GM21367 (cell line): Measurements from ENCODE around the gene IMMP1L.

Source experiments
- ATAC-seq: cut with Tn5 transposase; IDR thresholded peaks from one replicate; pipeline ENCODE4 v1.9.1; 2021; ENCODE audit not compliant: unreplicated experiment

IMMP1L gene

DNA sequence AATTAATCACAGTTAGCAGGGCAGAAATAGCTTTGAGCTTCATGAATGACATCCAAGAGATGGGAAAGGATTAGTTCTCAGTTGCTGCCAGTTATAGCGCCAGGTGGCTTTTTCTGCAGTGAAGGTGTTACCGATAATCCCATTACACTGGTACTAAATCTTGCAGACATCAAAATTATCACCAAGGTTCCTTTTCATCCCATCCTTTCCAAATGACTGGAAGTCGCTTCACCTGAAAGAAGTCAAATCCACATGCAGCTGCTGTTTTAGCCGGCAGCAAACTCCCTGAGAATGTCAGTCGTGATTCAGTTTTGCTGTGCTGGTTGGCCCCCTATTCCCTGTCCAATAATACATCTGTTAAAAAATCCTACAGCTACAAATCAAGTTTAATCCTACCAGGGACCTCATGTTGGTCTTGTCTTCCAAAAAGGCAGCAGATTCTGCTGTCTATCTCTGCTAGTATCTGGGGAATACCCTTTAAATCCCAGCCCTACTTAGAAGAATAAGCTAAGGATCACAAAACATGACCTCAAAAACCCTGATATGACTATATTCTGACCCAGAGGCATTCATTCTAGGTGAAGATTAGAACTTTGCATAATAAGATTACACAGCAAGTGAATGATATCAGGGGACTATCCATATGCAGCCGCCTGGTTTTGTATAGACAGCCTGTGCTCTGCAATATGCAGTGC lies 31.7 kb downstream of the IMMP1L start:
- no peak for ATAC-seq

DNA sequence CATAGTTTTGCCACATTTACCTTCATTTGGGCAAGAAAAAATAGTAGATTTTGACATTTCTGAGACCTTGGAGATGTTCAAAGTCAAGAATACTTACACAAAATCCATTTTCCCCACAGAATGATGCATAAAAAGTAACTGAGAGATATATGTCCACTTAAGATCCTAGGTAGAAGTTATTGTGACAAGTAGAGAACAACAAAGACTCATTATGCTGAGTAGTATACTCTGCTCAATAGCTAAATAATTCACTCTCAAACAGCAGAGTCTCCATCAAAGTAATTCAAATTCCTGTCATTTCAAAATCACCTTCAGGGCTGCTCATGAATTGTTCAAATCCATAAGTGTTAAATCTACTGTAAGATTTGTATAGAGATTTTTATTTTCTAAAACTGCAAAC lies 35.3 kb downstream of the IMMP1L start:
- no peak for ATAC-seq

DNA sequence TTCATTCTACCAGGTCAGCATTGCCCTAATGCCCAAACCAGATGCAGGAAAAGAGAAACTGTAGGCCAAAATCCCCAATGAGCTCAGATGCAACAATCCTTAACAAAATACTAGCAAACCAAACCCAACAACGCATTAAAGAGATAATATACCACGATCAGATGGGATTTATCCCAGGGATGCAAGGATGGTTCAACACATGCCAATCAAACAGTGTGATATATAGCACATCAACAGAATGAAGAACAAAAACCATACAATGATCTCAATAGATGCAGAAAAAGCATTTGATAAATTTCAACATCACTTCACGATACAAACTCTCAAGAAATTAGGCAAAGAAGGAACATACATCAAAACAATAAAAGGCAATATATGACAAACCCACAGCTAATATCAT lies 45.0 kb downstream of the IMMP1L start:
- ATAC-seq = no peak

DNA sequence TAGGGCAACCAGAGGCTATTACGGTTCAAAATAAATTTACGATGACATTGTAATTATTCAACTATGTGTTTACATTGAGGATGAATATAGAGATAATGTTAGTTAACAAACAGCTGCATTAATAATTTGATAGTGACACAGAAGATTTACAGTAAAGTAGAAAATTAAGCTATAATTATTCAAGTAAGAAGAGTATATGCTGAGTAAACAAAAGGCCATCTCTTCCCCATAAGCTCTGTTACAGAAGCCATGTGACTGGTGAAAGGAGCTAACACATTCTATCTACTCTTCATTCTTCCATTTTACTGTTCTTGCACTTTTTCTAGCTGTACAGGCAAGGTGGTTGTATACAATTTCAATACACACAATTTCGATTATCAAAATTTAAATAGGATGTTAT lies 54.2 kb downstream of the IMMP1L start:
- no peak for ATAC-seq

DNA sequence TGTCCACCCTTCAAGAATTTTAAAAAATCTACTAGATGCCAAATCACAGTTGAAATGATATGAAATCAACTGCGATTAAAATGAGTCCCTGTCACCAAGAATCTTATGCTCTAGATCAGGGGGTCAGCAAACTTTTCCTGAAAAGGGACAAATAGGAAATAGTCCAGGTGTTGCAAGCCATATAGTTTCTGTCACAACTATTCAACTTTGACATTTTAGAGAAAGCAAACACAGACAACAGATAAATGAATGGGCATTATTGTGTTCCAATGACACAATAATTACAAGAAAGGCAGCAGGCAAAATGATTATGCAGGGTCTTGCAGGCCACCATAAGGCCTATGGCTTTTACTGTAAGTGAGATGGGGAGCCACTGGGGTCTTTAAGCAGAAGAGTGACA lies 58.6 kb downstream of the IMMP1L start:
- ATAC-seq = no peak

DNA sequence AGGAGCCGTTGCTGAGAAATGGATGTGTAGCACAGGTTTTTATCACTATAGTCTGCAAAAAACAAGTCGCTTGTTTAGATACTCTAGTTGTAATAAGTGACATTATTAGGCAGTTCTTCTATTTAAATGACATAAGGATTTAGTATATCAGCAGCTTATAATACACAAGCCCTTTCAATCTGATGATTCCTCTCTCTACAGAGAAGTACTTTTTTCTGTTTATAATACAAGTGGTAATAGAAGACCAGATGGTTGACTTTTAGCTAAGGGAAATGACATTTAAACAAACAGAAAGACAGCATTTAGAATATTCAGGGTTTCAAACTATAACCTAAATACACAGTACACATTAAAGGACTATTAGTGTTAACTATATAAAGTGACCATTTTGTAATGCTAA lies 60.4 kb downstream of the IMMP1L start:
- no peak for ATAC-seq

DNA sequence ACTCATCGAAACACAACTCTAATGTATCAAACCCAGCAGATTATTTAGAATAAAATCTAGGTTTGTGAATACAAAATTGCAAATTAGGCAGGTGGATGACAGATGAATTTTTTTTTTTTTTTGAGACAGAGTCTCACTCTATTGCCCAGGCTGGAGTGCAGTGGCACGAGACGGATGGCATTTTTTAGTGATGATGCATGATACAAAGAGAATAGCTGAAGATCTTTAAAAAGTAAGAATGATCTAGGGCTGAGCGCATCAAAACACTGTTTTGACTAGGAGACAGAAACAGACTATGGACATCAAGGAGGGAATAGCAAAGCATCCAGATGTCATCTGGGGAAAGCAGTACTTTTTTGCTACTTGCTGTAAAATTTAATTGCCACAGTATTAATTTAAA lies 63.8 kb downstream of the IMMP1L start:
- no peak for ATAC-seq

DNA sequence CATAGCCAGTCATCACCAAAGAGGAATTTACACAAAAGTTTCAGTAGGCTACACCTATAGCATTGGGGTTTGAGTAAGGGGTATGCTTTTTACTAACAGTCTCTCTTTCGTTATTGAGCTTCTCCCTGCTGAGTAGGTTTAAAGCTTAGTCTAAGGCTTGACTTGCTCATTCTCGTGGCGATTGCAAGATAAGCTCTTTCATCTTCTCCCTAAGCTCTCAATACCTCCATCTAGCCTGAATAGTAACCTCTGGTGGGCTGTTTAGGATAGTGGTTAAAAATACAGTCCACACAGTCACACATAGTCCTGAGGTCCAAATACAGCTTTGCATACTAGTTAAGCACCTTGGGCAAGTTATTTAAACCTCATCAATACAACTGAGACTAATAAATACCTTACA lies 65.6 kb downstream of the IMMP1L start:
- ATAC-seq = no peak

DNA sequence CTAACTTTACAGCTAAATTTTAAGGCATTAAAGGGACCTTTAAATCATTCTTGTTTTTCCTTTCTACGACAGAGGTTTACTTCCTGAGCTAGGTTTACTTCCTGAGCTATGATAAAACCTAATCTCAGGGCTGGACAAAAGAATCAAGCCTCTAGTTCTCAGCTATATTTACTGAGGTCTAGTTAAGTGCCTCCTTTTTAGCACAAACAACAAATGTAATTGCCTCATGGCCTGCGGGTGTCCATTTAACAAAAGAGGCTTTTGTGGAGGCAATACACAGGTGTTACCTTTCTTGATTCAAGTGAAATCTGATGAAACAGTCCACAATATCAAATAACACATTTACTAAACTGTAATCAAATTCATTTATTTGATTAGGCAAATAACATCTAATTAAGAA lies 67.3 kb downstream of the IMMP1L start:
- ATAC-seq = no peak

DNA sequence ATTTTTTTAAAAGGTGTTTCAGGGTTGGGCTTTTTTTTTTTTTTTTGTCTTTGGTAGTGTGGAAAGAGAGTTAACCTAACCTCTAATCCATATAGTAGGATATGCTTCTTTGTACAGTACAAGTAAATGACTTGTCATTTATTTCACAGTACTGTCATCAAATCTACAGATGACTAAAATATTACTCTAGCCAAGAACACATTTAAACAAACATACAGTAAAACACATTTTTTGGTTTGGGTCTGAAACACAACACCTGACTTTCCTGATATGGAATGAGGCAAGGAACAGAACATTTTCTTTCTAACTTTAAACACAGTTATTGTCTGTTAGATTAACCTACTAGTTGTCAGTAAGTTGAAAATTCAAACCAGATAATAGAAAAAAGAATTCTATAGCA lies 68.1 kb downstream of the IMMP1L start:
- no peak for ATAC-seq

DNA sequence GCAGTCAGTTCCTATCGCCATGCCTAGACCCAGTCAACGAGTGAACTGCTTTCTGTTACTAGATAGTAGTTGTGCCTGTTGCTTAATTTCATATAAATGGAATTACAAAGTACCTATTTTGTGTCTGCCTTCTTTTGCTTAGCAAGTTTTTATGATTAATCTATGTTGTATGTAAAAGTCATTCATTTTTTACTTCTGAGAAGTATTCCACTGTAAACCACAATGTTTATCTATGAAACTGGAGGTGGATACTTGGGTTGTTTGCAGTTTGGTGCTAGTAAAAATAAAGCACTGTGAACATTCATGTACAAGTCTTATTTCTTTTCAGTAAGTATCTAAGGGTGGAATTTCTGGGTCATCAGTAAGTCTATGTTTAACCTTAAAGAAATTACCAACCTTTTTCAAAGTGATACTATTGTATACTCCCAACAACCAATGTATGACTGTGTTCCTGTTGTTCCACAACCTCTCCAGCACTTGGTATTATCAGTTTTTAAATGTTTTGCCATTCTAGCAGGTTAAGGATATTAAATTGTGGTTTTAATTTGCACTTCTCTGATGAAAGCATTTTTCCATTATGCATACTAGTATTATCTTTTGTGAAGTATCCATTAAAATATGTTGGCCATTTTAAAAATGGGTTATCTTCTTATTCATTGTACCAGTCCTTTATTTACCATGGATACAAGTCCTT lies 71.5 kb downstream of the IMMP1L start:
- ATAC-seq = no peak

DNA sequence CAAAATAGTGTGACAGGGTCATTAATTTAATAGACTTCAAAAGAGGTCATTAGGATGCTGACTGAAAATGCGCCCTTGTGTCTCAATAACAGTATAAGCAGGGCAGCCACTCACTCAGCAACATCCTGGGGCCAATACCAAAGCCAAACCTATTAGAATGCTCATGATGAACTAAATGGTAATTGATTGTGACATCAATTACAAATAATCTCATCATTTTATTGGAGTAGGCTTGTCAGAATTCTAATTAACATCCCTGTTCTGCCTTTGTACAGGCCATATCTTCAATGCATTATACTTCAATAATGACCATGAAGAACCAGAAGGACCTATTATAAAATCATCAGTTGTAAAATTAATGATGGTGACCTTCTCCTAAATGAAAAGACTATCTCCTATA lies 75.6 kb downstream of the IMMP1L start:
- no peak for ATAC-seq

DNA sequence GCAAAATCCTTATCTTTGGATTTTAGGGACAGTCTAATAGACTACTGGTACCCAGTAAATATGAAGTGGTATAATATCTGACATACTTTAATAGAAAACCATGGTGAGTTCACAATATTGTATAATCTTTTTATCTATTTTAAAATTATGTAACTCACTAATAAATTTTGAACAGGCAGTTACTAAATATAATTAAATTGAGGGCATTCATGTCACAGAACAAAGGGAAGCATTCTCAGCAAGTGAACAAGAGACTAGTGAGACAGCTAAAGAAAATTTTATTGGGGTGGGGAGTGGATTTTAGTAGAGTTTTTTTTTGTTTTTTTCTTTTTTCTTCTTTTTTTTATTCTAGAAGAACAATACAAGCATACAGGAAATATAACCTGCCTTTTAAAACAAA lies 84.8 kb downstream of the IMMP1L start:
- ATAC-seq = no peak

DNA sequence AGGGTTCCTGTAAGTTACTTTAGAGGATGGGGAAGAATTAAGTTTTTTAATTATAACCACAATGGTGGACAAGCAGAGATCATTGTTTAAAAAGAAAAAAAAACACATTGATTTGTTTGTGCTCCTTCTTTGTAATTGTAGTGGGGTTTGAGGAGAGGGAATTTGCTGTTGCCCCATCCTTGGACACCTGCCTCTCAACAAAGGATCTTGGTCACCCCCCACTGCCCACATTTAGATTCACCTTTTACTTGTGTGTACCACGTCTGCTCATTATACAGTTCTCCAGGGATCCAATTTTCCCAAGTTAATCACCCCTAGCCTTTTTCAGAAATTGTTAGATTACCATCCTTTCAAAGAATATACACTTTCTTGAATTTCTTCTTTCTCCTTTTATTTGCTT lies 86.7 kb downstream of the IMMP1L start:
- ATAC-seq = no peak

DNA sequence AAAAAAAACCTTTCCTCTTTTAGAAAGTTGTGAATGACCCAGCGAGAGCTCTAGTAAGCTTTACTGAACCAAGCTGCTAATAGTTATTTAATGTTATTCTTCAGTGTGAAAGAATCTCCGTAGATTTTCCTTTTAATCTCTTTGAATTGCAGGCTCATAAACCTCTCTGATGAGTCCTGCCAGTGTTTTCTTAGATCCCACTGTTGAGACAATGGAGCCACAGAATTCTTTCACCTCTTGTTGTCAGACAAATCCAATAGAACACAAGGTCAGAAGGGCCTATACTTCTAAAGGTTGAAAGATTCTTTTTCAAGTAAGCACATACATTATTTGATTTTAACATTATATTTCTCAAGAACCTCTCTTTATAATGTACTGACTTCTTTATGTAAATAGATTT lies 87.6 kb downstream of the IMMP1L start:
- ATAC-seq = no peak

DNA sequence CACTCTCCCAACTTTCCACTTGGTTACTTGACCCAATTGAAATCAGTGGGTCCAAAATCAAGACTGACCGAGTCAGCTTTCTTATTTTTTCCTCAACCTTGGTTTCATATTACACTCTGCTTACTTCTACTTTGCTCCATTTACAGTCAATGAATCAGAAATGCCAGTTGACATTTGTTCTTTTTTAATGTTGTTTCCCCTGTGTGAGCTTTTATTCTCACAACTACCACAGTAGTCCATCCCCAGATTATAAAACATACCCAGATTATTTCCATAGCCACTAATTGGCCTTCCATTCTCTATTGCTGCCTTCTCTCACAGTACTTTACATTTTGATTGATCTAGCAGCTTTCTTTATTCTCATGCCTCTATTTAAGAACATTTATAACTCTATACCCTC lies 89.8 kb downstream of the IMMP1L start:
- no peak for ATAC-seq

DNA sequence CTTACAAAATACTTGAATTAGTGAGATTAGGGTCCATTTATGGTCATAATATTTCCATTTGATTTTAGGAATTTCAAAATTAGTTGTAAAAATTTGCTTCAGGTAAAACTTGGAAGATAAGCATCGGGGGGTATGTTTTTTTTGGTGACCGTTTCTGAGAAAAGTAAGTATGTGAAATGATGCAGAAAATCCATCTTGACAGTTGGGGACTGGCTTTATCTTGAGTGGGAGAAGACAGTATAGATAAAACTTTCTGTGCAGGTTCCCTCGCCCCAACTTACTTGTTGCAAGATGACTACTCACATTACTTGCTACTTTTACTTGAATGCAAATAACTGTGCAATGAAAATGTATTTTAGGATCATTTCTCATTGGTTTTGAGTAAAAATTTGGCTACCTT lies 90.3 kb downstream of the IMMP1L start:
- ATAC-seq = no peak

DNA sequence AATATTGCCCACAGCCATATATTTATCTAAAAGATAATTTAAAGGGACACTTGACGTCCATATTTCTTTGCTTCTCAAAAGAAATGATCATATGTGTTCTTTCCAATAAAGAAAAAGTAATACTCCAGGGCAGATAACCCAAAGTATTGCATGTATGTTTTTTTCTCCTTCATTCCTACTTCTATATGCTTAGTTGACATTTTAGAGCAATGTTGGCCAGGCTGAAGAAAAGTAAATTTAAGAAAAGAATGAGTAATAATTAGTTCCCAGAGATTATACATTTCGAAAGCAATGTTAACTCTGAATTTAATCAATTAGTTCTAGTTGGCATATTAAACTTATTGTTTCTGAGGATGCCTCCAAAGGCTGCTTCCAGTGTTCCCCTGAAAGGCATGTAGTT lies 91.6 kb downstream of the IMMP1L start:
- no peak for ATAC-seq

DNA sequence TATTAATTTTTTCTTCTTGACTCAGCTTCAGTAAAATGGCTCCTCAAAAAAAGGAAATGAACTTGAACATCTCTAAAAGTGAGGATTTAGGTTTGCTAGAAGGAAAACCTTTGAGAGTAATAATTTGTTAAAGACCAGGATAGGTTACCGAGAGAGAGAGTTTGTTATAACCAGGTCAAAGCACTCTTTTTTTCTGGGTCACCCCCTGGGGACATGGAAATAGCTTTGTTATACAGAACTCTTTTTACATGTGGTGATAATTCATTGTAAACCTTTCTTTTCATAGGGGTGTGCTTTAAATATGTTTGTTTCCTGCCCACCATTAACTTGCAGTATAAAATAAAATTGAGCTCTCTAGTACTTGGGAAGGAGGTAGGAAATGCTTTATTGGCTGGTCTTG lies 92.1 kb downstream of the IMMP1L start:
- no peak for ATAC-seq

DNA sequence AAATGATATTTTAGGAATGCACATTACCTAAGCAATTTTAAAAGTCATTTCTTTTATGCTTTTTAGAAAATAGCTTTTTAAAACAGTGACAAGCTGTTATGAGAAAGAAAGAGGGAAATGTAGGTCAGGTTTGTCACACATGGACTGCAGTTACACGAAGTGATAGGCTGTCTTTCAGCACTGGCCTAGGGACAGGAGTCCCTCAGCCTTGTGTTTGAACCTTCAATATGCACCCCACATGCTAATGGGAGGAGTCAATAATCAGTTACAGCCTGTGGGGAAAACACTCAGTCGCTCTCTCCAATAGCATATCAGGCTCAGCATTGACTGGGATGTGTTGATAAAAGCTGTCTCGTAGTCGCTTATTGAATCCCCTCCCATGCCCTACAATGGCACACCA lies 94.0 kb downstream of the IMMP1L start:
- ATAC-seq = no peak

DNA sequence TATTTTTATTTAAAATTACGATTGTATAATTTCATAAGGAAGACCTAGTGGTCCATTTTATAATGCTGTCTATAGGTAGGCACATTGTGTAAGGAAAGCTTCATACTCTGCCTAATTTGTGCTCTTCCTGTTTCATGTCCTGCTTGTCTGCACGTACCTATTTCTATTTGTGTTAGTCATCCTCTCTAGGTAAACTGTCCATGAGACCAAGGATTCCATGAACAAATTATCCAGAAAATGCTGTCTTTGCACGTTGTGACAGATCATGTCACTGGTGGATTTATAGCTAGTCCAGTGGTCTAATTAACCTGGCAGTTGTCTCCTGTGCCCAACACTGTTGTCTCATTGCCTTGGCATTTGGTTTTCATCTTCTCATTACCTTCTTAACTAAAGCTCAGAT lies 95.1 kb downstream of the IMMP1L start:
- no peak for ATAC-seq

DNA sequence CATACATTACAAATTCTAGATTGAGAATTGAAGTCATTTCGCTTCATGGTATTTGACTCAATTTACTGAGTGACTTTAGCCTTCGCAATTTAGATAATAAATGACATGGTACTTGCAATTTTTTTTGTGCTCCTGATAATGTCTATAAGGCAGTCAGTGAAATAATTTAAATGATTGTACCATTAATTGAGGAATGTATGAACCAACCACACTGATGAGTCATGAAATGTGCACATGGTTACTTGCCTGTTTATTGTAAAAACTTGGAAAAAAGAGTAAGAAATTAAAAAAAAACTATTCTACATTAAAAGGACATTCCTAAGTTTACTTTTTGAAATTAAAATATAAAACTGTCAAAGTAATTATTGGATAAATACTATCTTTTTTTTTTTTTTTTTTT lies 96.5 kb downstream of the IMMP1L start:
- ATAC-seq = no peak

DNA sequence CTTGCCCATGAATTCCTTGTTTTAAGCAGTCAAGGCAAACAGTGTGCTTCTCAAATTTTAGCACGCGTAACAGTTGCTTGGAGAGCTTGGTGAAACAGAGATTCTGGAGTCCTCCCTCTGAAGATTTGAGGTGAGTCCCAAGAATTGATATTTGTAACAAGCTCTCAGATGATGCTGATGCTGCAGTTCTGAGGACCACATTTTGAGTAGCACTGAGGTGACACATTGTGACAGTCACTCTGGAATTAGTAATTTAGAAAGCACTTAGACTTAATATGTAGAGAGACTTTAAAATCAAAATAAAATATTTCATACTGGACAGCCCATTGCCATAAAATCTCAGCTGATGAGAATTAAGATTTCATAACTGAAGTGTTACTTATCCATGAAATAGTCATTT lies 101.2 kb downstream of the IMMP1L start:
- ATAC-seq = no peak
